WTC11 (cell line): ENCODE results near the gene CAMTA1. TPM values are rescaled to one million over a fixed set of nuclear protein-coding genes. Genes with fewer than 3 reads are reported as not detected.

Experiments used
- ATAC-seq: fragments of 200-7000 bp; cut with Tn5 transposase; 2 replicates; pipeline ENCODE4 v1.10.0; 2021; ENCODE audit warnings: mild to moderate bottlenecking, moderate library complexity
- CTCF ChIA-PET: fragments of 300-600 bp; sonication (Branson Sonifier 250); formaldehyde crosslinking; loops from one replicate; lab custom pipeline; 2021; ENCODE audit warnings: antibody characterized with exemption; lab: Charles Lee
- POLR2A ChIA-PET: fragments of 350-600 bp; sonication (Branson Sonifier 250); formaldehyde crosslinking; loops from one replicate; lab custom pipeline; 2021; ENCODE audit warnings: antibody characterized with exemption; lab: Charles Lee
- DNase-seq: peaks from one replicate; pipeline ENCODE4 v3.0.0; 2021; ENCODE audit warnings: low spot score
- H3K27ac Mint-ChIP-seq: 2 replicates; pipeline ENCODE4 v1.8.0; 2021; ENCODE audit warnings: mixed read lengths
- H3K27me3 Mint-ChIP-seq: 2 replicates; pipeline ENCODE4 v1.8.0; 2021; ENCODE audit warnings: low read depth, mild to moderate bottlenecking, moderate library complexity, mixed read lengths
- H3K36me3 Mint-ChIP-seq: 2 replicates; pipeline ENCODE4 v1.8.0; 2021; ENCODE audit warnings: mixed read lengths
- H3K4me1 Mint-ChIP-seq: 2 replicates; pipeline ENCODE4 v1.8.0; 2022; ENCODE audit warnings: mixed read lengths
- H3K4me3 Mint-ChIP-seq: 2 replicates; pipeline ENCODE4 v1.8.0; 2021; ENCODE audit warnings: mild to moderate bottlenecking, moderate library complexity, mixed read lengths
- H3K9me3 Mint-ChIP-seq: 2 replicates; pipeline ENCODE4 v1.8.0; 2021; ENCODE audit warnings: mixed read lengths
- ATF1 ChIP-seq: sonication (generic); formaldehyde crosslinking; IDR thresholded peaks from 2 replicates; pipeline ENCODE4 v1.8.1; 2023; ENCODE audit warnings: mild to moderate bottlenecking, moderate library complexity, missing genetic modification reagents
- EMX1 ChIP-seq: fragments of 250-450 bp; sonication (Bioruptor Pico); IDR thresholded peaks from 2 replicates; pipeline ENCODE4 v1.8.0; 2021; ENCODE audit warnings: mild to moderate bottlenecking
- ESRRA ChIP-seq: sonication (generic); formaldehyde crosslinking; IDR thresholded peaks from 2 replicates; pipeline ENCODE4 v1.8.1; 2022; ENCODE audit warnings: mild to moderate bottlenecking, missing genetic modification reagents, borderline replicate concordance
- ETV6 ChIP-seq: sonication (generic); formaldehyde crosslinking; IDR thresholded peaks from 2 replicates; pipeline ENCODE4 v1.8.1; 2022; ENCODE audit warnings: mild to moderate bottlenecking, missing genetic modification reagents
- SMAD3 ChIP-seq: sonication (generic); formaldehyde crosslinking; IDR thresholded peaks from 2 replicates; pipeline ENCODE4 v1.8.0; 2022; ENCODE audit warnings: missing genetic modification reagents, mild to moderate bottlenecking, borderline replicate concordance
- SOX15 ChIP-seq: fragments of 250-450 bp; sonication (Bioruptor Pico); IDR thresholded peaks from 2 replicates; pipeline ENCODE4 v1.9.0; 2021; ENCODE audit warnings: mild to moderate bottlenecking
- TEAD4 ChIP-seq: sonication (generic); formaldehyde crosslinking; IDR thresholded peaks from 2 replicates; pipeline ENCODE4 v1.8.0; 2022; ENCODE audit warnings: mild to moderate bottlenecking, missing genetic modification reagents
- TP53 ChIP-seq: sonication (generic); formaldehyde crosslinking; IDR thresholded peaks from 2 replicates; pipeline ENCODE4 v1.8.1; 2023; ENCODE audit warnings: mild to moderate bottlenecking, missing genetic modification reagents
- ZNF138 ChIP-seq: sonication (generic); formaldehyde crosslinking; conservative IDR thresholded peaks from 2 replicates; pipeline ENCODE4 v1.8.1; 2022; ENCODE audit warnings: mild to moderate bottlenecking, moderate library complexity, missing genetic modification reagents
- ZNF317 ChIP-seq: sonication (generic); formaldehyde crosslinking; IDR thresholded peaks from 2 replicates; pipeline ENCODE4 v1.8.1; 2023; ENCODE audit warnings: low read depth, mild to moderate bottlenecking, moderate library complexity, missing genetic modification reagents, borderline replicate concordance
- total RNA-seq: library from RNA; stranded (reverse); gene quantifications from 3 replicates; pipeline ENCODE4 v1.2.3, GENCODE V29; 2021
- TF ChIP-seq, protein P1 (sequence below): sonication (generic); formaldehyde crosslinking; IDR thresholded peaks from 2 replicates; pipeline ENCODE4 v1.8.1; 2023; ENCODE audit warnings: mild to moderate bottlenecking, missing genetic modification reagents, moderate library complexity
- TF ChIP-seq, protein P2 (sequence below): sonication (generic); formaldehyde crosslinking; IDR thresholded peaks from 2 replicates; pipeline ENCODE4 v1.8.1; 2023; ENCODE audit warnings: mild to moderate bottlenecking, missing genetic modification reagents, moderate library complexity
- TF ChIP-seq, protein P3 (sequence below): sonication (generic); formaldehyde crosslinking; IDR thresholded peaks from 2 replicates; pipeline ENCODE4 v1.8.0; 2022; ENCODE audit warnings: mild to moderate bottlenecking, missing genetic modification reagents
- TF ChIP-seq, protein P4 (sequence below): sonication (generic); formaldehyde crosslinking; conservative IDR thresholded peaks from 2 replicates; pipeline ENCODE4 v1.8.1; 2023; ENCODE audit warnings: mild to moderate bottlenecking, low read depth, missing genetic modification reagents, moderate library complexity
- TF ChIP-seq, protein P5 (sequence below): sonication (generic); formaldehyde crosslinking; IDR thresholded peaks from 2 replicates; pipeline ENCODE4 v1.8.1; 2023; ENCODE audit warnings: mild to moderate bottlenecking, missing genetic modification reagents
- TF ChIP-seq, protein P6 (sequence below): sonication (generic); formaldehyde crosslinking; IDR thresholded peaks from 2 replicates; pipeline ENCODE4 v1.8.1; 2023; ENCODE audit warnings: mild to moderate bottlenecking, missing genetic modification reagents
- TF ChIP-seq, protein P7 (sequence below): sonication (generic); formaldehyde crosslinking; IDR thresholded peaks from 2 replicates; pipeline ENCODE4 v1.8.0; 2023; ENCODE audit warnings: missing genetic modification reagents
- TF ChIP-seq, protein P8 (sequence below): sonication (generic); formaldehyde crosslinking; IDR thresholded peaks from 2 replicates; pipeline ENCODE4 v1.8.0; 2023; ENCODE audit warnings: missing genetic modification reagents, mild to moderate bottlenecking, borderline replicate concordance

The CAMTA1 gene
- total RNA-seq, 1 experiment from 2014 or later, result 86.4 TPM

DNA sequence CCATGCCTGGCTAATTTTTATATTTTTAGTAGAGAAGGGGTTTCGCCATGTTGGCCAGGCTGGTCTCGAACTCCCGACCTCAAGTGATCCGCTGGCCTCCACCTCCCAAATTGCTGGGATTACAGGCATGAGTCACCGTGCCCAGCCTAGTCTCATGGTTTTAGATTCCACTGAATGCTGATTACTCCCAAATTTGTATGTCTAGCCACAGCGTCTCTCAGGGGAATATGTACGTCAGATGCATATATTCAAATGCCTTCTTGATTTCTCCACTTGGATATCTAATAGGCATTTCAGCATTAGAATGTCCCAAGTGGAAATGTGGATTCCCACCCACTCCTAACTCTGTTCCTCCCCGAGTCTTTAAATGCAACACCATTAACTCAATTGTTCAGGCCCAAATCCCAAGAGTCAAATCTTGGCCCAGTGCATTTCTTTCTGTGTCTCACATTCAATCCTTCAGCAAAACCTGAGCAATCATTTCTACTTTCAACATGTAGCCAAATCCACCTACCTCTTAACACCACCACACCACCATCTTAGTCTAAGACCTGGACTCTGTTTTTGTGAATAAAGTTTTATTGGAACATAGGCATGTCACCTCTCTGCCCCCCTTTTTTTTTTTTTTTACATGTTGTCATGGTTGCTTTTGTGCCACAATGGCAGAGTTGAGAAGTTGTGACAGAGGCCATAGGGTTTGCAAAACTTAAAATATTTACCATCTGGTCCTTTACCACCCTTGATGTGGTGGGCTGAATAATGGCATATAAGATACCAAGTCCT, 9.8 kb upstream of the CAMTA1 start:
- DNase-seq (no peak), ATAC-seq (no peak)
- TF ChIP-seq SMAD3 (CRISPR knock-in tag), result no peak
- TF ChIP-seq, protein P1, sequence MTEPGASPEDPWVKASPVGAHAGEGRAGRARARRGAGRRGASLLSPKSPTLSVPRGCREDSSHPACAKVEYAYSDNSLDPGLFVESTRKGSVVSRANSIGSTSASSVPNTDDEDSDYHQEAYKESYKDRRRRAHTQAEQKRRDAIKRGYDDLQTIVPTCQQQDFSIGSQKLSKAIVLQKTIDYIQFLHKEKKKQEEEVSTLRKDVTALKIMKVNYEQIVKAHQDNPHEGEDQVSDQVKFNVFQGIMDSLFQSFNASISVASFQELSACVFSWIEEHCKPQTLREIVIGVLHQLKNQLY (CRISPR knock-in tag), result no peak
- TF ChIP-seq, protein P2, sequence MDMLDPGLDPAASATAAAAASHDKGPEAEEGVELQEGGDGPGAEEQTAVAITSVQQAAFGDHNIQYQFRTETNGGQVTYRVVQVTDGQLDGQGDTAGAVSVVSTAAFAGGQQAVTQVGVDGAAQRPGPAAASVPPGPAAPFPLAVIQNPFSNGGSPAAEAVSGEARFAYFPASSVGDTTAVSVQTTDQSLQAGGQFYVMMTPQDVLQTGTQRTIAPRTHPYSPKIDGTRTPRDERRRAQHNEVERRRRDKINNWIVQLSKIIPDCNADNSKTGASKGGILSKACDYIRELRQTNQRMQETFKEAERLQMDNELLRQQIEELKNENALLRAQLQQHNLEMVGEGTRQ, result no peak
- TF ChIP-seq, protein P3, sequence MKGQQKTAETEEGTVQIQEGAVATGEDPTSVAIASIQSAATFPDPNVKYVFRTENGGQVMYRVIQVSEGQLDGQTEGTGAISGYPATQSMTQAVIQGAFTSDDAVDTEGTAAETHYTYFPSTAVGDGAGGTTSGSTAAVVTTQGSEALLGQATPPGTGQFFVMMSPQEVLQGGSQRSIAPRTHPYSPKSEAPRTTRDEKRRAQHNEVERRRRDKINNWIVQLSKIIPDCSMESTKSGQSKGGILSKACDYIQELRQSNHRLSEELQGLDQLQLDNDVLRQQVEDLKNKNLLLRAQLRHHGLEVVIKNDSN (CRISPR knock-in tag), result no peak
- no peak for TF ChIP-seq ZNF138 (CRISPR knock-in tag)
- no peak for TF ChIP-seq ESRRA (CRISPR knock-in tag)
- TF ChIP-seq EMX1 (CRISPR knock-in tag), result no peak
- TF ChIP-seq ZNF317 (CRISPR knock-in tag), result no peak
- no peak for TF ChIP-seq TP53 (CRISPR knock-in tag)
- H3K27me3 Mint-ChIP-seq, result no peaks in the 10 kb centered on the region; the same call in 1 of the 2 replicates
- peaks cover 15% of the 10 kb centered on the region for H3K9me3 Mint-ChIP-seq
- ChIA-PET CTCF (no interaction called here), POLR2A (no interaction called here)
- H3K4me3 Mint-ChIP-seq, result no peak overlapping the region
- H3K36me3 Mint-ChIP-seq, result no peaks in the 10 kb centered on the region; the same call in 1 of the 2 replicates
- H3K4me1 Mint-ChIP-seq, result peaks cover 22% of the 10 kb centered on the region
- H3K27ac Mint-ChIP-seq, result no peak overlapping the region

DNA sequence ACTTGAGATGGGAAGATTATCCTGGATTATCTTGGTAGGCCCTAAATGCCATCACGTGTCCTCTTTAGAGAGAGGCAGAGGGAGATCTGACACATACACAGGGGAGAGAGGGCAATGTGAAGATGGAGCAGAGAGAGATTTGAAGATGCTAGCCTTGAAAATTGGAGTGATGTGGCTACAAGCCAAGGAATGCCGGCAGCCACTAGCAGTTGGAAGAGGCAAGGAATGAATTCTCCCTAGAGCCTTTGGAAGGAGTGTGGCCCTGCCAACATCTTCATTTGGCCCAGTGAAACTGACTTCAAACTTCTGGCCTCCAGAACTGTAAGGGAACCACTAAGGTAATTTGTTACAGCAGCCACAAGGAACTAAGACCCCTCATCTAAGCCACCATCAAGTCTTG, 8.9 kb upstream of the CAMTA1 start:
- Mint-ChIP-seq H3K4me1 (peaks cover 13% of the 10 kb centered on the region), H3K9me3 (peaks cover 15% of the 10 kb centered on the region), H3K27ac (no peak overlapping the region), H3K27me3 (no peaks in the 10 kb centered on the region; the same call in 1 of the 2 replicates), H3K36me3 (no peaks in the 10 kb centered on the region; the same call in 1 of the 2 replicates), H3K4me3 (no peak overlapping the region)
- ATAC-seq (no peak), DNase-seq (no peak)
- ChIA-PET CTCF (no interaction called here), POLR2A (no interaction called here)
- TF ChIP-seq, protein P4, sequence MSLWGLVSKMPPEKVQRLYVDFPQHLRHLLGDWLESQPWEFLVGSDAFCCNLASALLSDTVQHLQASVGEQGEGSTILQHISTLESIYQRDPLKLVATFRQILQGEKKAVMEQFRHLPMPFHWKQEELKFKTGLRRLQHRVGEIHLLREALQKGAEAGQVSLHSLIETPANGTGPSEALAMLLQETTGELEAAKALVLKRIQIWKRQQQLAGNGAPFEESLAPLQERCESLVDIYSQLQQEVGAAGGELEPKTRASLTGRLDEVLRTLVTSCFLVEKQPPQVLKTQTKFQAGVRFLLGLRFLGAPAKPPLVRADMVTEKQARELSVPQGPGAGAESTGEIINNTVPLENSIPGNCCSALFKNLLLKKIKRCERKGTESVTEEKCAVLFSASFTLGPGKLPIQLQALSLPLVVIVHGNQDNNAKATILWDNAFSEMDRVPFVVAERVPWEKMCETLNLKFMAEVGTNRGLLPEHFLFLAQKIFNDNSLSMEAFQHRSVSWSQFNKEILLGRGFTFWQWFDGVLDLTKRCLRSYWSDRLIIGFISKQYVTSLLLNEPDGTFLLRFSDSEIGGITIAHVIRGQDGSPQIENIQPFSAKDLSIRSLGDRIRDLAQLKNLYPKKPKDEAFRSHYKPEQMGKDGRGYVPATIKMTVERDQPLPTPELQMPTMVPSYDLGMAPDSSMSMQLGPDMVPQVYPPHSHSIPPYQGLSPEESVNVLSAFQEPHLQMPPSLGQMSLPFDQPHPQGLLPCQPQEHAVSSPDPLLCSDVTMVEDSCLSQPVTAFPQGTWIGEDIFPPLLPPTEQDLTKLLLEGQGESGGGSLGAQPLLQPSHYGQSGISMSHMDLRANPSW (CRISPR knock-in tag), result no peak
- no peak for TF ChIP-seq ZNF138 (CRISPR knock-in tag)
- no peak for TF ChIP-seq ETV6 (CRISPR knock-in tag)
- TF ChIP-seq, protein P5, sequence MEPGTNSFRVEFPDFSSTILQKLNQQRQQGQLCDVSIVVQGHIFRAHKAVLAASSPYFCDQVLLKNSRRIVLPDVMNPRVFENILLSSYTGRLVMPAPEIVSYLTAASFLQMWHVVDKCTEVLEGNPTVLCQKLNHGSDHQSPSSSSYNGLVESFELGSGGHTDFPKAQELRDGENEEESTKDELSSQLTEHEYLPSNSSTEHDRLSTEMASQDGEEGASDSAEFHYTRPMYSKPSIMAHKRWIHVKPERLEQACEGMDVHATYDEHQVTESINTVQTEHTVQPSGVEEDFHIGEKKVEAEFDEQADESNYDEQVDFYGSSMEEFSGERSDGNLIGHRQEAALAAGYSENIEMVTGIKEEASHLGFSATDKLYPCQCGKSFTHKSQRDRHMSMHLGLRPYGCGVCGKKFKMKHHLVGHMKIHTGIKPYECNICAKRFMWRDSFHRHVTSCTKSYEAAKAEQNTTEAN (CRISPR knock-in tag), result no peak
- no peak for TF ChIP-seq TEAD4 (CRISPR knock-in tag)
- TF ChIP-seq, protein P6, sequence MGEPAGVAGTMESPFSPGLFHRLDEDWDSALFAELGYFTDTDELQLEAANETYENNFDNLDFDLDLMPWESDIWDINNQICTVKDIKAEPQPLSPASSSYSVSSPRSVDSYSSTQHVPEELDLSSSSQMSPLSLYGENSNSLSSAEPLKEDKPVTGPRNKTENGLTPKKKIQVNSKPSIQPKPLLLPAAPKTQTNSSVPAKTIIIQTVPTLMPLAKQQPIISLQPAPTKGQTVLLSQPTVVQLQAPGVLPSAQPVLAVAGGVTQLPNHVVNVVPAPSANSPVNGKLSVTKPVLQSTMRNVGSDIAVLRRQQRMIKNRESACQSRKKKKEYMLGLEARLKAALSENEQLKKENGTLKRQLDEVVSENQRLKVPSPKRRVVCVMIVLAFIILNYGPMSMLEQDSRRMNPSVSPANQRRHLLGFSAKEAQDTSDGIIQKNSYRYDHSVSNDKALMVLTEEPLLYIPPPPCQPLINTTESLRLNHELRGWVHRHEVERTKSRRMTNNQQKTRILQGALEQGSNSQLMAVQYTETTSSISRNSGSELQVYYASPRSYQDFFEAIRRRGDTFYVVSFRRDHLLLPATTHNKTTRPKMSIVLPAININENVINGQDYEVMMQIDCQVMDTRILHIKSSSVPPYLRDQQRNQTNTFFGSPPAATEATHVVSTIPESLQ (CRISPR knock-in tag), result no peak
- TF ChIP-seq, protein P7, sequence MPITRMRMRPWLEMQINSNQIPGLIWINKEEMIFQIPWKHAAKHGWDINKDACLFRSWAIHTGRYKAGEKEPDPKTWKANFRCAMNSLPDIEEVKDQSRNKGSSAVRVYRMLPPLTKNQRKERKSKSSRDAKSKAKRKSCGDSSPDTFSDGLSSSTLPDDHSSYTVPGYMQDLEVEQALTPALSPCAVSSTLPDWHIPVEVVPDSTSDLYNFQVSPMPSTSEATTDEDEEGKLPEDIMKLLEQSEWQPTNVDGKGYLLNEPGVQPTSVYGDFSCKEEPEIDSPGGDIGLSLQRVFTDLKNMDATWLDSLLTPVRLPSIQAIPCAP (CRISPR knock-in tag), result no peak
- no peak for TF ChIP-seq SOX15 (CRISPR knock-in tag)
- no peak for TF ChIP-seq ATF1 (CRISPR knock-in tag)
- TF ChIP-seq, protein P8, sequence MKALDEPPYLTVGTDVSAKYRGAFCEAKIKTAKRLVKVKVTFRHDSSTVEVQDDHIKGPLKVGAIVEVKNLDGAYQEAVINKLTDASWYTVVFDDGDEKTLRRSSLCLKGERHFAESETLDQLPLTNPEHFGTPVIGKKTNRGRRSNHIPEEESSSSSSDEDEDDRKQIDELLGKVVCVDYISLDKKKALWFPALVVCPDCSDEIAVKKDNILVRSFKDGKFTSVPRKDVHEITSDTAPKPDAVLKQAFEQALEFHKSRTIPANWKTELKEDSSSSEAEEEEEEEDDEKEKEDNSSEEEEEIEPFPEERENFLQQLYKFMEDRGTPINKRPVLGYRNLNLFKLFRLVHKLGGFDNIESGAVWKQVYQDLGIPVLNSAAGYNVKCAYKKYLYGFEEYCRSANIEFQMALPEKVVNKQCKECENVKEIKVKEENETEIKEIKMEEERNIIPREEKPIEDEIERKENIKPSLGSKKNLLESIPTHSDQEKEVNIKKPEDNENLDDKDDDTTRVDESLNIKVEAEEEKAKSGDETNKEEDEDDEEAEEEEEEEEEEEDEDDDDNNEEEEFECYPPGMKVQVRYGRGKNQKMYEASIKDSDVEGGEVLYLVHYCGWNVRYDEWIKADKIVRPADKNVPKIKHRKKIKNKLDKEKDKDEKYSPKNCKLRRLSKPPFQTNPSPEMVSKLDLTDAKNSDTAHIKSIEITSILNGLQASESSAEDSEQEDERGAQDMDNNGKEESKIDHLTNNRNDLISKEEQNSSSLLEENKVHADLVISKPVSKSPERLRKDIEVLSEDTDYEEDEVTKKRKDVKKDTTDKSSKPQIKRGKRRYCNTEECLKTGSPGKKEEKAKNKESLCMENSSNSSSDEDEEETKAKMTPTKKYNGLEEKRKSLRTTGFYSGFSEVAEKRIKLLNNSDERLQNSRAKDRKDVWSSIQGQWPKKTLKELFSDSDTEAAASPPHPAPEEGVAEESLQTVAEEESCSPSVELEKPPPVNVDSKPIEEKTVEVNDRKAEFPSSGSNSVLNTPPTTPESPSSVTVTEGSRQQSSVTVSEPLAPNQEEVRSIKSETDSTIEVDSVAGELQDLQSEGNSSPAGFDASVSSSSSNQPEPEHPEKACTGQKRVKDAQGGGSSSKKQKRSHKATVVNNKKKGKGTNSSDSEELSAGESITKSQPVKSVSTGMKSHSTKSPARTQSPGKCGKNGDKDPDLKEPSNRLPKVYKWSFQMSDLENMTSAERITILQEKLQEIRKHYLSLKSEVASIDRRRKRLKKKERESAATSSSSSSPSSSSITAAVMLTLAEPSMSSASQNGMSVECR (CRISPR knock-in tag), result no peak
